ENCODE measurements around the gene KCNQ1.

The KCNQ1 gene

DNA sequence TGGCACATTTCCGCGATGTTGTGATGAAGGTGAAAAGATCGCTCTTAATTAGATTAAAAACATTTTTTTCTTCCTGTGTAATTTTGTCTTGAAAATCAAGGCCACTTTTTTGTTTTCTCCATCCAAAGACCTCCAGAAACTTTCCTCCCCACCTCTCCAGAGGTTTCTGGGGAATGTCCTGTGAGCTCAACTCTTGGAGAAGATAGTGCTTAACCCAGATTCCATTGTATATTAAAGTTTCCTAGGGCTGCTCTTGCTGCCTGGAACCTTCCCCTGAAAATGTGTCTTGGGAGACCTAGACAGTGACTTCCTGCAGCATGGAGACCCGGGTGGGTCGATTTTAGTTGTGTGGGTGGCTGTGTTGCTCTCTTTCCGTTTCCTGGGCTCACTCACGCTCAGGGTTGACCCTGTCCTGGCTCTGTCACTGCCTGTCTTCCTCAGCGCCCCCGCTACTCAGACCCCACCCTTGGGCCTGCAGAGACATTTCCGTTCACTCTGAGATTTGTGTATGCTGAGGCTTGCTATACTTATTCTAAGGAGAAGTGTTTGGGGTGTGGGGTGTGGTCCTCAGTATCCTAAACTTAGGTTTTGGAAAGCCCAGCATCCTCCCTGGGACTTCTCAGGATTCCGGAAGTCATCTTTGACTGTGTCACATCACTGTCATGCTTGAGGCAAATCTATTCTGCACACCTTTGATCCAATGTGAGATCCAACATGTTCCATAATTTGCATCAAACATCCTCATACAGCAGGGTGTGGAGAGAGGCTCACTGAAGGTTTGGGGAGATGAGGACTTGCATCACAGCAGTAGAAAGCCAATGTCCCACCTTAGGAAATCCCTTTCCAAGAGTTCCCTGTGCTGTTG is 207.8 kb downstream of the KCNQ1 start (continued):
- TF ChIP-seq, protein P1, sequence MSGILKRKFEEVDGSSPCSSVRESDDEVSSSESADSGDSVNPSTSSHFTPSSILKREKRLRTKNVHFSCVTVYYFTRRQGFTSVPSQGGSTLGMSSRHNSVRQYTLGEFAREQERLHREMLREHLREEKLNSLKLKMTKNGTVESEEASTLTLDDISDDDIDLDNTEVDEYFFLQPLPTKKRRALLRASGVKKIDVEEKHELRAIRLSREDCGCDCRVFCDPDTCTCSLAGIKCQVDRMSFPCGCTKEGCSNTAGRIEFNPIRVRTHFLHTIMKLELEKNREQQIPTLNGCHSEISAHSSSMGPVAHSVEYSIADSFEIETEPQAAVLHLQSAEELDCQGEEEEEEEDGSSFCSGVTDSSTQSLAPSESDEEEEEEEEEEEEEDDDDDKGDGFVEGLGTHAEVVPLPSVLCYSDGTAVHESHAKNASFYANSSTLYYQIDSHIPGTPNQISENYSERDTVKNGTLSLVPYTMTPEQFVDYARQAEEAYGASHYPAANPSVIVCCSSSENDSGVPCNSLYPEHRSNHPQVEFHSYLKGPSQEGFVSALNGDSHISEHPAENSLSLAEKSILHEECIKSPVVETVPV (CRISPR knock-in tag; IDR thresholded peaks at IDR 0.05): no peak
- TF ChIP-seq PATZ1 (CRISPR knock-in tag; IDR thresholded peaks at IDR 0.05; ENCODE audit: borderline replicate concordance) (no peak), ZFP3 (CRISPR knock-in tag; IDR thresholded peaks at IDR 0.05) (no peak)

GRCh38 chr11:2653198-2653551 is 208.4 kb downstream of the KCNQ1 start:
- ATAC-seq: no peak
- TF ChIP-seq ZNF70 (CRISPR knock-in tag; IDR thresholded peaks at IDR 0.05) (no peak), ZFP30 (CRISPR knock-in tag; IDR thresholded peaks at IDR 0.05) (no peak), ZFP3 (CRISPR knock-in tag; IDR thresholded peaks at IDR 0.05) (no peak), POU6F1 (CRISPR knock-in tag; IDR thresholded peaks at IDR 0.05; ENCODE audit: borderline replicate concordance, low read depth) (no peak), ARNTL (CRISPR knock-in tag; IDR thresholded peaks at IDR 0.05; ENCODE audit: borderline replicate concordance, low read depth) (no peak), BACH2 (CRISPR knock-in tag; IDR thresholded peaks at IDR 0.05; ENCODE audit: borderline replicate concordance) (no peak), CSDC2 (CRISPR knock-in tag; IDR thresholded peaks at IDR 0.05) (no peak), RARB (CRISPR knock-in tag; IDR thresholded peaks at IDR 0.05) (no peak)
- TF ChIP-seq, protein P1 (CRISPR knock-in tag; IDR thresholded peaks at IDR 0.05): no peak

GRCh38 chr11:2653930-2654739 is 209.3 kb downstream of the KCNQ1 start:
- no peak for TF ChIP-seq ZNF8 (CRISPR knock-in tag; IDR thresholded peaks at IDR 0.05)
- TF ChIP-seq ISL1 (CRISPR knock-in tag; IDR thresholded peaks at IDR 0.05): no peak
- ATAC-seq: no peak

GRCh38 chr11:2655016-2655719 is 210.4 kb downstream of the KCNQ1 start:
- no peak for TF ChIP-seq TOX (CRISPR knock-in tag; IDR thresholded peaks at IDR 0.05; ENCODE audit: borderline replicate concordance)
- ATAC-seq: no peak

- no peak for ATAC-seq
Measured at GRCh38 chr11:2655834-2656622, 211.2 kb downstream of the KCNQ1 start.

More at GRCh38 chr11:2655834-2656622, 211.2 kb downstream of the KCNQ1 start:
- TF ChIP-seq CSDC2 (CRISPR knock-in tag; IDR thresholded peaks at IDR 0.05) (no peak), ZFP30 (CRISPR knock-in tag; IDR thresholded peaks at IDR 0.05) (no peak), RARB (CRISPR knock-in tag; IDR thresholded peaks at IDR 0.05) (no peak), PATZ1 (CRISPR knock-in tag; IDR thresholded peaks at IDR 0.05; ENCODE audit: borderline replicate concordance) (no peak), ZFP3 (CRISPR knock-in tag; IDR thresholded peaks at IDR 0.05) (no peak), SNAI2 (CRISPR knock-in tag; IDR thresholded peaks at IDR 0.05) (no peak), TCF4 (CRISPR knock-in tag; IDR thresholded peaks at IDR 0.05; ENCODE audit: borderline replicate concordance) (no peak), ZNF70 (CRISPR knock-in tag; IDR thresholded peaks at IDR 0.05) (no peak), ZNF565 (CRISPR knock-in tag; conservative IDR thresholded peaks at IDR 0.05; ENCODE audit: low read depth) (no peak), PPARA (CRISPR knock-in tag; IDR thresholded peaks at IDR 0.05; ENCODE audit: borderline replicate concordance) (no peak), ISL1 (CRISPR knock-in tag; IDR thresholded peaks at IDR 0.05) (no peak)
- TF ChIP-seq, protein P1 (CRISPR knock-in tag; IDR thresholded peaks at IDR 0.05): no peak

Data from SK-N-SH treated with all-trans-retinoic acid at 6 μM for 48 hours (cell line).